K562 (cell line): ENCODE results near the gene MRPL2. TPM values are rescaled to one million over a fixed set of nuclear protein-coding genes. Genes with fewer than 3 reads are reported as not detected.

ENCODE experiments used
- CTBP1 ChIP-seq: fragments of 450-650 bp; IDR thresholded peaks from 2 replicates; pipeline ENCODE4 v1.6.1; 2016; ENCODE audit warnings: borderline replicate concordance
- CXXC5 ChIP-seq: fragments of 250-450 bp; sonication (Bioruptor Pico); IDR thresholded peaks from 2 replicates; pipeline ENCODE4 v1.8.0; 2022; ENCODE audit warnings: inconsistent platforms, mild to moderate bottlenecking, moderate library complexity
- E2F3 ChIP-seq: fragments of 250-450 bp; sonication (Bioruptor Pico); IDR thresholded peaks from 2 replicates; pipeline ENCODE4 v1.4.0; 2020; ENCODE audit warnings: mild to moderate bottlenecking
- ETS2 ChIP-seq: IDR thresholded peaks from 2 replicates; pipeline ENCODE4 v1.6.1; 2016; ENCODE audit warnings: borderline replicate concordance, missing genetic modification characterization, mild to moderate bottlenecking, moderate library complexity, missing compliant biosample characterization; ENCODE audit not compliant: poor library complexity, severe bottlenecking
- FOSL1 ChIP-seq: fragments of 200-800 bp; sonication (Bioruptor generic); conservative IDR thresholded peaks from 2 replicates; pipeline ENCODE4 v1.6.1; 2016; ENCODE audit warnings: missing genetic modification characterization, missing compliant biosample characterization
- JUNB ChIP-seq: fragments of 450-650 bp; formaldehyde crosslinking; conservative IDR thresholded peaks from 2 replicates; pipeline ENCODE4 v1.4.0; 2020; ENCODE audit warnings: mild to moderate bottlenecking
- KDM1A ChIP-seq, 2 experiments: fragments of 450-650 bp; IDR thresholded peaks; 2 replicates each; pipeline ENCODE4 v1.6.1; 2016; ENCODE audit warnings: mild to moderate bottlenecking in 2 of 2
- NFXL1 ChIP-seq: fragments of 450-650 bp; formaldehyde crosslinking; IDR thresholded peaks from 2 replicates; pipeline ENCODE4 v1.4.0; 2021; ENCODE audit warnings: mild to moderate bottlenecking
- NR1H2 ChIP-seq: sonication (generic); formaldehyde crosslinking; IDR thresholded peaks from 2 replicates; pipeline ENCODE4 v1.4.0; 2020; ENCODE audit warnings: mild to moderate bottlenecking, missing genetic modification reagents
- PPARD ChIP-seq: fragments of 250-450 bp; sonication (Bioruptor Pico); IDR thresholded peaks from 2 replicates; pipeline ENCODE4 v1.8.0; 2022; ENCODE audit warnings: inconsistent platforms, mild to moderate bottlenecking, moderate library complexity
- SMARCA5 ChIP-seq: fragments of 450-650 bp; IDR thresholded peaks from 2 replicates; pipeline ENCODE4 v1.6.1; 2016
- TBP ChIP-seq: optimal IDR thresholded peaks from 2 replicates; pipeline ENCODE3; 2011; ENCODE audit warnings: low read depth, low read length, improper control_type of control experiment
- THAP12 ChIP-seq: fragments of 250-450 bp; sonication (Bioruptor Pico); IDR thresholded peaks from 2 replicates; pipeline ENCODE4 v1.9.0; 2021; ENCODE audit warnings: mild to moderate bottlenecking, inconsistent platforms
- ZNF197 ChIP-seq: fragments of 200-800 bp; sonication (Bioruptor generic); IDR thresholded peaks from 2 replicates; pipeline ENCODE4 v1.6.1; 2016; ENCODE audit warnings: low read depth, missing genetic modification characterization, missing compliant biosample characterization
- ZNF3 ChIP-seq: fragments of 250-450 bp; sonication (Bioruptor Pico); IDR thresholded peaks from 2 replicates; pipeline ENCODE4 v1.5.0; 2021; ENCODE audit warnings: mild to moderate bottlenecking, moderate library complexity
- ZNF354B ChIP-seq: fragments of 250-450 bp; sonication (Bioruptor Pico); IDR thresholded peaks from 2 replicates; pipeline ENCODE4 v1.4.0; 2020
- ZNF551 ChIP-seq: fragments of 250-450 bp; sonication (Bioruptor Pico); IDR thresholded peaks from 2 replicates; pipeline ENCODE4 v1.5.0; 2021; ENCODE audit warnings: mild to moderate bottlenecking, moderate library complexity
- ZNF740 ChIP-seq, 3 experiments: fragments of 200-800 bp in 1 of 3; sonication (Bioruptor generic) in 1 of 3; sonication (generic) in 1 of 3; formaldehyde crosslinking in 1 of 3; IDR thresholded peaks; 2 replicates each; pipeline versions ENCODE4 v1.6.1 to v1.8.0; 2016 to 2022; ENCODE audit warnings: mild to moderate bottlenecking in 2 of 3, missing compliant biosample characterization in 2 of 3, missing genetic modification characterization in 2 of 3, missing genetic modification reagents in 1 of 3
- polyA plus RNA-seq, 8 experiments: library from polyadenylated mRNA; depleted of rRNA in 4 of 8; stranded (reverse) in 5 of 8; unstranded in 3 of 8; fragments of >200 nt; fragmentation: Nextera tagmentation in 2 of 8; fragmentation: Illumina TruSeq in 1 of 8; extraction: Ambion mirVana in 2 of 8; extraction: Trizol in 1 of 8; gene quantifications; 2 replicates each; pipeline versions ENCODE4 v1.2.1 to v1.2.3, GENCODE V29; 2011 to 2014; ENCODE audit warnings: inconsistent platforms in 1 of 8, missing spikeins in 1 of 8
- total RNA-seq, 7 experiments: library from RNA; depleted of rRNA in 6 of 7; stranded (reverse); fragments of >200 nt in 6 of 7; fragmentation: Illumina TruSeq in 2 of 7; extraction: Trizol in 2 of 7; gene quantifications; 2 replicates each; pipeline versions ENCODE4 v1.2.1 to v1.2.3, GENCODE V29; 2011 to 2021; ENCODE audit warnings: low replicate concordance in 1 of 7
- TF ChIP-seq, protein P1 (sequence below): fragments of 250-450 bp; sonication (Bioruptor Pico); IDR thresholded peaks from 2 replicates; pipeline ENCODE4 v1.4.0; 2020; ENCODE audit warnings: mild to moderate bottlenecking, moderate library complexity
- TF ChIP-seq, protein P2 (sequence below), 2 experiments: fragments of 450-650 bp in 1 of 2; sonication (generic) in 1 of 2; formaldehyde crosslinking in 1 of 2; IDR thresholded peaks in 1 of 2; conservative IDR thresholded peaks in 1 of 2; 2 replicates each; pipeline versions ENCODE4 v1.6.1 to v1.8.1; 2016 to 2023; ENCODE audit warnings: mild to moderate bottlenecking in 2 of 2, moderate library complexity in 2 of 2, inconsistent platforms in 1 of 2, missing genetic modification reagents in 1 of 2

Gene MRPL2
- total and polyA plus RNA-seq, 9 of the 15 experiments (the other 6 are each of a cell fraction or from before 2014, with no cell fraction given): 63.1 to 262 (median 121) TPM

DNA sequence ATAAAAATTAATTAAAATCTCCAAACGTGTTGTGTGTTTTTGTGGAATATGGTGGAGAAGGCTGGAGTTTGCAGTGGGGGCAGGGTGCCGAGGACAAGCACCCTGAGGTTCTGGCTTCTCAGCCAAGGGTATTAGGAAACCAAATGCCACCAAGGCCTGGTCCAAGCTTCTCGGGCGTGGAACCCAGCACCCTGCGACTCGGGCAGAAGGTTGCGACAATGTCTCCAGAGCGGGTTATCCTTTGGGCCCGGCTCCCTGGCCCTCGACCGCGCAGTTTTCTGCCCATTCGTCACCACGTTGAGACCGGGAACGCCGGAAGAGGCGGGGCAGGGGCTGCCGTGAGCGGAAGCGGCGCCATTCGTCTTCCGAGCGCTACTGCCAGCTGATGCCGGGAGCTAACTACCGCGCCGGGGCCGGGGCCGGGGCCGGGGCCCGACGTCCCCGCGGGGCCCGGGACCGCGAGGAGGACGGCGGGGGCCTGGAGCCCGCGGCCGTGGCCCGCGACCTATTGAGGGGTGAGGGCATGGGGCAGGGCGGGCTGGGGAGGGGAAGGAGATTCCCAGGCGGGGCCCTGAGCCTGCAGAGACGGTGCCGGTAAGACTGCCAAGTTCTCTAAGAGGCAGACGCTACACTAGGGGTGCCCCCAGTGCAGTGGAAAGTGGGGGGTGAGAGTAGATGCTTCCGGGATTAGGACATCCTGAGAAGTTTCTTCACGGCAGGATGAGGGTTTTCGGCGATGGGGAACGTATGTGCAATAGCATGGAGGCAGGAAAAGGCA lies 37.8 kb downstream of the MRPL2 start, which contains the start of gene RRP36 (continued):
- TF ChIP-seq KDM1A (IDR thresholded peaks at IDR 0.05) (no peak), CXXC5 (peak; percentile 71), NFXL1 (CRISPR knock-in tag) (no peak), ETS2 (tag) (no peak), THAP12 (no peak), PPARD (no peak), ZNF551 (CRISPR knock-in tag) (no peak), FOSL1 (no peak), TBP (peak; percentile 49), JUNB (CRISPR knock-in tag) (no peak), ZNF354B (no peak), E2F3 (CRISPR knock-in tag) (no peak), SMARCA5 (no peak), ZNF197 (no peak), CTBP1 (peak; percentile 66), ZNF740 (CRISPR knock-in tag; IDR thresholded peaks at IDR 0.05) (no peak), ZNF740 (tag; IDR thresholded peaks at IDR 0.05) (no peak; a peak in 1 of 4 replicates), NR1H2 (CRISPR knock-in tag) (no peak), ZNF3 (CRISPR knock-in tag) (no peak)
- TF ChIP-seq, protein P1, sequence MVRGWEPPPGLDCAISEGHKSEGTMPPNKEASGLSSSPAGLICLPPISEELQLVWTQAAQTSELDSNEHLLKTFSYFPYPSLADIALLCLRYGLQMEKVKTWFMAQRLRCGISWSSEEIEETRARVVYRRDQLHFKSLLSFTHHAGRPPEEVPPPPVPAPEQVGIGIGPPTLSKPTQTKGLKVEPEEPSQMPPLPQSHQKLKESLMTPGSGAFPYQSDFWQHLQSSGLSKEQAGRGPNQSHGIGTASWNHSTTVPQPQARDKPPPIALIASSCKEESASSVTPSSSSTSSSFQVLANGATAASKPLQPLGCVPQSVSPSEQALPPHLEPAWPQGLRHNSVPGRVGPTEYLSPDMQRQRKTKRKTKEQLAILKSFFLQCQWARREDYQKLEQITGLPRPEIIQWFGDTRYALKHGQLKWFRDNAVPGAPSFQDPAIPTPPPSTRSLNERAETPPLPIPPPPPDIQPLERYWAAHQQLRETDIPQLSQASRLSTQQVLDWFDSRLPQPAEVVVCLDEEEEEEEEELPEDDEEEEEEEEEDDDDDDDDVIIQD (CRISPR knock-in tag): no peak
- TF ChIP-seq, protein P2, sequence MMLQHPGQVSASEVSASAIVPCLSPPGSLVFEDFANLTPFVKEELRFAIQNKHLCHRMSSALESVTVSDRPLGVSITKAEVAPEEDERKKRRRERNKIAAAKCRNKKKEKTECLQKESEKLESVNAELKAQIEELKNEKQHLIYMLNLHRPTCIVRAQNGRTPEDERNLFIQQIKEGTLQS (IDR thresholded peaks at IDR 0.05): no peak
- TF ChIP-seq, protein P2 (CRISPR knock-in tag; conservative IDR thresholded peaks at IDR 0.05): no peak
